Activated T-helper 17 cell treated with anti-CD3 and anti-CD28 coated beads, Interleukin-2, amount 50 U/mL, for 72 hours (primary cell): ENCODE results near the gene RAC2. TPM values are rescaled to one million over a fixed set of nuclear protein-coding genes. Genes with fewer than 3 reads are reported as not detected.

Experiments
- ATAC-seq: fragments of 150-1000 bp; cut with Tn5 transposase; replicated peaks from 2 replicates; pipeline ENCODE4 v1.10.0; 2021; ENCODE audit warnings: mild to moderate bottlenecking, moderate library complexity
- H3K27ac Mint-ChIP-seq: one replicate; pipeline ENCODE4 v1.8.0; 2022; ENCODE audit warnings: mixed read lengths
- H3K27me3 Mint-ChIP-seq: one replicate; pipeline ENCODE4 v1.8.0; 2022; ENCODE audit warnings: mixed read lengths
- H3K36me3 Mint-ChIP-seq: one replicate; pipeline ENCODE4 v1.8.0; 2022; ENCODE audit warnings: low read depth, mild to moderate bottlenecking, mixed read lengths
- H3K4me1 Mint-ChIP-seq: one replicate; pipeline ENCODE4 v1.8.0; 2022; ENCODE audit warnings: mixed read lengths
- H3K4me3 Mint-ChIP-seq: one replicate; pipeline ENCODE4 v1.8.0; 2022; ENCODE audit warnings: mild to moderate bottlenecking, mixed read lengths
- H3K9me3 Mint-ChIP-seq: one replicate; pipeline ENCODE4 v1.8.0; 2022; ENCODE audit warnings: mixed read lengths
- total RNA-seq, 2 donors: library from RNA; stranded (reverse); gene quantifications; one replicate each; pipeline ENCODE4 v1.2.3, GENCODE V29; 2022

RAC2 gene
- total RNA-seq, 2 donors from 2014 or later, result 674 to 1,069 TPM

- H3K36me3 Mint-ChIP-seq, result no peaks in the 10 kb centered on the region
- H3K4me3 Mint-ChIP-seq, result no peak overlapping the region
- peaks cover 7% of the 10 kb centered on the region for H3K27me3 Mint-ChIP-seq
- H3K4me1 Mint-ChIP-seq, result peaks cover 5% of the 10 kb centered on the region
- H3K27ac Mint-ChIP-seq, result no peak overlapping the region
- H3K9me3 Mint-ChIP-seq, result no peaks in the 10 kb centered on the region
- ATAC-seq, result no peak
Measured at GRCh38 chr22:37176464-37177061, 67.5 kb downstream of the RAC2 start.

- no peak overlapping the region for H3K4me3 Mint-ChIP-seq
- peaks cover 5% of the 10 kb centered on the region for H3K4me1 Mint-ChIP-seq
- no peak overlapping the region for H3K27ac Mint-ChIP-seq
Measured at GRCh38 chr22:37175414-37176281, 68.4 kb downstream of the RAC2 start.

More at GRCh38 chr22:37175414-37176281, 68.4 kb downstream of the RAC2 start:
- H3K36me3 Mint-ChIP-seq, result no peaks in the 10 kb centered on the region
- no peaks in the 10 kb centered on the region for H3K9me3 Mint-ChIP-seq
- H3K27me3 Mint-ChIP-seq, result peaks cover 7% of the 10 kb centered on the region
- ATAC-seq, result no peak

Other genes with a start within 250 kb of the RAC2 start
- gene TST, start 224.8 kb downstream of the RAC2 start, total RNA-seq, result 10 to 100 TPM in 1 of 2 donors, 1 to 10 TPM in 1; 8.2 to 14.5 TPM
- 10 to 100 TPM; 22.7 to 41.6 TPM for gene MPST, start 224.5 kb downstream of the RAC2 start, total RNA-seq
- 10 to 100 TPM; 39.4 to 41.9 TPM for gene KCTD17, start 192.5 kb downstream of the RAC2 start, total RNA-seq
- gene TMPRSS6, start 134.6 kb downstream of the RAC2 start, total RNA-seq, result 100 to 1,000 TPM in 1 of 2 donors, 10 to 100 TPM in 1; 86.6 to 343 TPM
- gene IL2RB, start 94.4 kb downstream of the RAC2 start, total RNA-seq, result 100 to 1,000 TPM; 425 to 498 TPM
- gene C1QTNF6, start 56.0 kb downstream of the RAC2 start, total RNA-seq, result 10 to 100 TPM in 1 of 2 donors, 1 to 10 TPM in 1; 5.0 to 16.3 TPM
- 10 to 100 TPM in 1 of 2 donors, 1 to 10 TPM in 1; 2.6 to 16.2 TPM for gene SSTR3, start 31.8 kb downstream of the RAC2 start, total RNA-seq
- gene CYTH4, start 38.2 kb upstream of the RAC2 start, total RNA-seq, result 100 to 1,000 TPM in 1 of 2 donors, 10 to 100 TPM in 1; 53.7 to 124 TPM
- 1 to 10 TPM in 1 of 2 donors, under 1 TPM in 1; 0.24 to 2.2 TPM for gene ELFN2, start 183.2 kb upstream of the RAC2 start, total RNA-seq
- 100 to 1,000 TPM; 170 to 245 TPM for gene MFNG, start 242.1 kb upstream of the RAC2 start, total RNA-seq